T-cell (primary cell): ENCODE data around the gene PLSCR4. TPM values are rescaled to one million over a fixed set of nuclear protein-coding genes. Genes with fewer than 3 reads are reported as not detected.
A peak's percentile ranks its signal among the peaks of the same experiment; 100 is the strongest.

Source experiments
- ATAC-seq, 4 experiments: fragments of 200-7000 bp in 3 of 4; fragments of 150-1000 bp in 1 of 4; cut with Tn5 transposase; replicated peaks in 1 of 4; 1 replicate in 3 of 4; 2 replicates in 1 of 4; pipeline ENCODE4 v1.10.0; 2021; ENCODE audit warnings: moderate library complexity in 3 of 4, mild to moderate bottlenecking in 2 of 4, moderate number of reproducible peaks in 1 of 4
- CTCF ChIA-PET, 2 donors: fragments of 300-600 bp; sonication (Branson Sonifier 250); formaldehyde crosslinking; loops; one replicate each; lab custom pipeline; 2022; ENCODE audit warnings: antibody characterized with exemption in 2 of 2; lab: Charles Lee
- POLR2A ChIA-PET, 2 donors: fragments of 300-600 bp; sonication (Branson Sonifier 250); formaldehyde crosslinking; loops; one replicate each; lab custom pipeline; 2022; ENCODE audit warnings: antibody characterized with exemption in 2 of 2; lab: Charles Lee
- DNase-seq, 35 experiments: peaks; one replicate each; pipeline versions ENCODE4 v3.0.0 to v3.0.0-alpha.2; 2013 to 2023
- H3K27ac ChIP-seq: one replicate; pipeline ENCODE4 v1.5.1; 2013; ENCODE audit warnings: low read length
- H3K27me3 ChIP-seq, 2 experiments: replicated peaks in 1 of 2; 1 replicate in 1 of 2; 2 replicates in 1 of 2; pipeline versions ENCODE4 v1.6.1 to v1.7.0; 2013; ENCODE audit warnings: low read length in 1 of 2, mixed read lengths in 1 of 2; ENCODE audit not compliant: control insufficient read depth in 2 of 2, insufficient read depth in 2 of 2; ENCODE audit errors: extremely low read depth in 1 of 2
- H3K36me3 ChIP-seq, 2 donors: 1 replicate in 1 of 2; 2 replicates in 1 of 2; pipeline versions ENCODE4 v1.6.1 to v1.7.0; 2013; ENCODE audit warnings: low read length in 1 of 2; ENCODE audit not compliant: control insufficient read depth in 2 of 2, insufficient read depth in 1 of 2; ENCODE audit errors: extremely low read depth in 1 of 2
- H3K4me1 ChIP-seq, 2 experiments: 1 replicate in 1 of 2; 2 replicates in 1 of 2; pipeline versions ENCODE4 v1.6.1 to v1.7.0; 2013; ENCODE audit warnings: low read length in 2 of 2, mixed read lengths in 1 of 2; ENCODE audit not compliant: insufficient read depth in 2 of 2, control insufficient read depth in 1 of 2; ENCODE audit errors: extremely low read depth in 1 of 2
- H3K4me3 ChIP-seq, 2 donors: 1 replicate in 1 of 2; 2 replicates in 1 of 2; pipeline versions ENCODE4 v1.5.1 to v1.7.0; 2013; ENCODE audit warnings: mild to moderate bottlenecking in 2 of 2, low read length in 1 of 2, moderate library complexity in 1 of 2; ENCODE audit not compliant: control insufficient read depth in 1 of 2; ENCODE audit errors: extremely low read depth in 1 of 2
- H3K9me3 ChIP-seq: 2 replicates; pipeline ENCODE4 v1.7.0; 2013
- H3K27ac Mint-ChIP-seq, 2 donors: one replicate each; pipeline ENCODE4 v1.8.0; 2020 to 2021; ENCODE audit warnings: mild to moderate bottlenecking in 2 of 2, mixed read lengths in 2 of 2
- H3K27me3 Mint-ChIP-seq, 2 donors: one replicate each; pipeline ENCODE4 v1.8.0; 2021 to 2022; ENCODE audit warnings: mixed read lengths in 2 of 2
- H3K36me3 Mint-ChIP-seq: one replicate; pipeline ENCODE4 v1.8.0; 2021; ENCODE audit warnings: mixed read lengths
- H3K4me1 Mint-ChIP-seq, 3 donors: one replicate each; pipeline ENCODE4 v1.8.0; 2020 to 2022; ENCODE audit warnings: mixed read lengths in 3 of 3, mild to moderate bottlenecking in 1 of 3
- H3K4me3 Mint-ChIP-seq, 3 donors: one replicate each; pipeline ENCODE4 v1.8.0; 2020 to 2022; ENCODE audit warnings: mild to moderate bottlenecking in 3 of 3, mixed read lengths in 3 of 3, moderate library complexity in 3 of 3
- H3K9me3 Mint-ChIP-seq, 3 donors: one replicate each; pipeline ENCODE4 v1.8.0; 2020 to 2022; ENCODE audit warnings: mixed read lengths in 3 of 3
- WGBS: methylation state at CpG from one replicate; pipeline ENCODE4 v1.1.5; 2013; ENCODE audit warnings: missing lambda C conversion rate; ENCODE audit not compliant: insufficient coverage; 5-methylcytosine and 5-hydroxymethylcytosine counted together
- total RNA-seq, 35 experiments: library from RNA in 6 of 35; stranded (reverse) in 6 of 35; fragments of 120-200 nt in 1 of 35; gene quantifications; one replicate each; pipeline versions ENCODE4 v1.2.1 to v1.2.4 and lab custom pipeline; 2013 to 2026

Gene PLSCR4
- total RNA-seq, 5 donors from 2014 or later (not counting 1 experiment from before 2014, with no cell fraction given), result 0.12 to 0.26 (median 0.16) TPM; not detected in 2

GRCh38 chr3:146249921-146250320 lies 984 bp downstream of the PLSCR4 start:
- no peak overlapping the region for H3K27ac ChIP-seq
- Mint-ChIP-seq H3K36me3 (no peaks in the 10 kb centered on the region), H3K4me3 (peak overlapping the region; percentile 52 to 66 (median 61)), H3K9me3 (peaks cover 0 to 4% (median 2%) of the 10 kb centered on the region in 3 donors), H3K27ac (no peak overlapping the region), H3K4me1 (peaks cover 7 to 9% (median 9%) of the 10 kb centered on the region in 3 donors), H3K27me3 (peaks cover 26% of the 10 kb centered on the region in 2 donors)
- DNase-seq (no peak), ATAC-seq (no peak)
- POLR2A ChIA-PET, result no interaction called here
- peaks cover 0 to 6% of the 10 kb centered on the region in 2 experiments for H3K4me1 ChIP-seq
- no CpG with 5 or more reads among the region's 1 CpG for WGBS
- H3K4me3 ChIP-seq, result no peak overlapping the region
- H3K9me3 ChIP-seq, result no peaks in the 10 kb centered on the region
- H3K27me3 ChIP-seq, result peaks cover 0 to 15% of the 10 kb centered on the region in 2 experiments
- no peaks in the 10 kb centered on the region for H3K36me3 ChIP-seq
- CTCF ChIA-PET, result no interaction called here

GRCh38 chr3:146247911-146248310 lies 3.0 kb downstream of the PLSCR4 start:
- Histone ChIP-seq H3K36me3 (no peaks in the 10 kb centered on the region), H3K4me3 (no peak overlapping the region), H3K9me3 (no peaks in the 10 kb centered on the region), H3K27ac (no peak overlapping the region), H3K27me3 (peaks cover 0 to 15% of the 10 kb centered on the region in 2 experiments), H3K4me1 (peaks cover 0 to 6% of the 10 kb centered on the region in 2 experiments)
- ChIA-PET POLR2A (no interaction called here), CTCF (interaction anchor here in 1 of 2 donors (0.9 kb wide), 1 partner anchor 27 kb away, joined by 3 read pairs; no protein-coding TSS in a partner anchor)
- no peaks in the 10 kb centered on the region for H3K36me3 Mint-ChIP-seq
- H3K4me1 Mint-ChIP-seq, result peaks cover 7 to 9% (median 9%) of the 10 kb centered on the region in 3 donors
- no peak for DNase-seq
- ATAC-seq, result no peak
- H3K27me3 Mint-ChIP-seq, result peaks cover 20 to 23% of the 10 kb centered on the region in 2 donors
- no peak overlapping the region for H3K4me3 Mint-ChIP-seq
- no peak overlapping the region for H3K27ac Mint-ChIP-seq
- no CpG with 5 or more reads among the region's 1 CpG for WGBS
- H3K9me3 Mint-ChIP-seq, result no peaks in the 10 kb centered on the region

GRCh38 chr3:146246526-146246925 lies 4.4 kb downstream of the PLSCR4 start:
- no peak overlapping the region for H3K4me3 Mint-ChIP-seq
- Histone ChIP-seq H3K4me1 (peaks cover 0 to 6% of the 10 kb centered on the region in 2 experiments), H3K27me3 (peaks cover 0 to 12% of the 10 kb centered on the region in 2 experiments), H3K9me3 (no peaks in the 10 kb centered on the region), H3K27ac (no peak overlapping the region), H3K4me3 (no peak overlapping the region), H3K36me3 (no peaks in the 10 kb centered on the region)
- peaks cover 6 to 9% (median 7%) of the 10 kb centered on the region in 3 donors for H3K4me1 Mint-ChIP-seq
- H3K36me3 Mint-ChIP-seq, result no peaks in the 10 kb centered on the region
- ChIA-PET CTCF (interaction anchor here in 1 of 2 donors (0.5 kb wide), 1 partner anchor 15 kb away, joined by 3 read pairs; no protein-coding TSS in a partner anchor), POLR2A (no interaction called here)
- peaks cover 10% of the 10 kb centered on the region in 2 donors for H3K27me3 Mint-ChIP-seq
- no peaks in the 10 kb centered on the region for H3K9me3 Mint-ChIP-seq
- WGBS, result no CpG with 5 or more reads among the region's 2 CpGs
- ATAC-seq, result no peak
- DNase-seq, result no peak
- no peak overlapping the region for H3K27ac Mint-ChIP-seq

- Mint-ChIP-seq H3K4me3 (no peak overlapping the region), H3K9me3 (no peaks in the 10 kb centered on the region), H3K36me3 (no peaks in the 10 kb centered on the region), H3K27ac (no peak overlapping the region), H3K27me3 (peaks cover 3% of the 10 kb centered on the region in 2 donors), H3K4me1 (no peaks in the 10 kb centered on the region)
- Histone ChIP-seq H3K9me3 (no peaks in the 10 kb centered on the region), H3K4me3 (no peak overlapping the region), H3K36me3 (no peaks in the 10 kb centered on the region), H3K27me3 (no peaks in the 10 kb centered on the region), H3K27ac (no peak overlapping the region), H3K4me1 (no peaks in the 10 kb centered on the region)
- DNase-seq, result no peak
- no CpG with 5 or more reads among the region's 1 CpG for WGBS
- ATAC-seq, result no peak
- ChIA-PET POLR2A (no interaction called here), CTCF (no interaction called here)
Measured at GRCh38 chr3:146243559-146243958, 7.3 kb downstream of the PLSCR4 start.

GRCh38 chr3:146241523-146242240 lies 9.2 kb downstream of the PLSCR4 start:
- H3K27me3 Mint-ChIP-seq, result peaks cover 5 to 6% of the 10 kb centered on the region in 2 donors
- no peak overlapping the region for H3K27ac Mint-ChIP-seq
- H3K4me3 ChIP-seq, result no peak overlapping the region
- peaks cover 3 to 4% (median 3%) of the 10 kb centered on the region in 3 donors for H3K9me3 Mint-ChIP-seq
- no peaks in the 10 kb centered on the region for H3K9me3 ChIP-seq
- WGBS, result 91% methylated on average over 3 of the region's 9 CpGs
- no peaks in the 10 kb centered on the region for H3K36me3 Mint-ChIP-seq
- H3K4me3 Mint-ChIP-seq, result no peak overlapping the region
- ChIA-PET CTCF (interaction anchor here in 1 of 2 donors (0.5 to 0.6 kb wide), 2 partner anchors 142 to 336 kb away, joined by 3 to 5 read pairs; no protein-coding TSS in a partner anchor), POLR2A (interaction anchor here in 1 of 2 donors (0.6 kb wide), 1 partner anchor 347 kb away, joined by 3 read pairs; no protein-coding TSS in a partner anchor)
- DNase-seq (no peak), ATAC-seq (no peak)
- no peaks in the 10 kb centered on the region for H3K27me3 ChIP-seq
- no peaks in the 10 kb centered on the region for H3K36me3 ChIP-seq
- H3K27ac ChIP-seq, result no peak overlapping the region
- H3K4me1 ChIP-seq, result no peaks in the 10 kb centered on the region
- no peaks in the 10 kb centered on the region for H3K4me1 Mint-ChIP-seq

GRCh38 chr3:146233487-146233886 lies 17.4 kb downstream of the PLSCR4 start:
- no peaks in the 10 kb centered on the region for H3K4me1 Mint-ChIP-seq
- no peaks in the 10 kb centered on the region for H3K36me3 ChIP-seq
- no peak overlapping the region for H3K4me3 Mint-ChIP-seq
- H3K9me3 Mint-ChIP-seq, result peaks cover 11 to 26% (median 25%) of the 10 kb centered on the region in 3 donors
- CTCF ChIA-PET, result interaction anchor here in 1 of 2 donors (0.6 to 1.5 kb wide), 2 partner anchors 14 to 217 kb away, joined by 3 read pairs; no protein-coding TSS in a partner anchor
- ATAC-seq, result no peak
- H3K4me3 ChIP-seq, result no peak overlapping the region
- H3K27me3 Mint-ChIP-seq, result peaks cover 5% of the 10 kb centered on the region in 2 donors
- H3K27me3 ChIP-seq, result no peaks in the 10 kb centered on the region
- H3K9me3 ChIP-seq, result peaks cover 2% of the 10 kb centered on the region
- no peaks in the 10 kb centered on the region for H3K4me1 ChIP-seq
- DNase-seq, result no peak
- POLR2A ChIA-PET, result no interaction called here
- no peak overlapping the region for H3K27ac ChIP-seq
- no peaks in the 10 kb centered on the region for H3K36me3 Mint-ChIP-seq
- no peak overlapping the region for H3K27ac Mint-ChIP-seq
